Middle frontal gyrus (tissue), 1 donor: ENCODE measurements around the gene ZNF438.
"Not testable (repeated sequence)": the region's sequence is repeated elsewhere in the genome, so short reads cannot be mapped to it uniquely, and the experiment has no call there.

Experiments
- DNase-seq: peaks from one replicate; pipeline ENCODE4 v3.0.0-alpha.2; 2015; ENCODE audit warnings: low spot score; ENCODE audit errors: extremely low spot score

The ZNF438 gene

GRCh38 chr10:30940256-30940655 lies 91.4 kb downstream of the ZNF438 start:
- DNase-seq, result no peak

GRCh38 chr10:30939643-30940251 lies 91.9 kb downstream of the ZNF438 start:
- no peak for DNase-seq

- DNase-seq, result no peak
Observed at GRCh38 chr10:30935078-30935477, 96.6 kb downstream of the ZNF438 start.

- no peak for DNase-seq
Observed at GRCh38 chr10:30931094-30931493, 100.6 kb downstream of the ZNF438 start.

GRCh38 chr10:30929901-30930520 lies 101.7 kb downstream of the ZNF438 start:
- no peak for DNase-seq

GRCh38 chr10:30929311-30929729 lies 102.3 kb downstream of the ZNF438 start:
- not testable (repeated sequence) for DNase-seq

- no peak for DNase-seq
Observed at GRCh38 chr10:30928742-30929141, 102.9 kb downstream of the ZNF438 start.

- no peak for DNase-seq
Observed at GRCh38 chr10:30918651-30919050, 113.0 kb downstream of the ZNF438 start.

- no peak for DNase-seq
Observed at GRCh38 chr10:30917789-30918188, 113.9 kb downstream of the ZNF438 start.

GRCh38 chr10:30917067-30917466 lies 114.6 kb downstream of the ZNF438 start:
- no peak for DNase-seq

GRCh38 chr10:30915146-30915545 lies 116.5 kb downstream of the ZNF438 start:
- no peak for DNase-seq

GRCh38 chr10:30911303-30911863 lies 120.3 kb downstream of the ZNF438 start:
- DNase-seq, result no peak

GRCh38 chr10:30903397-30904138 lies 128.1 kb downstream of the ZNF438 start:
- no peak for DNase-seq

- DNase-seq, result no peak
Observed at GRCh38 chr10:30902621-30903396, 128.9 kb downstream of the ZNF438 start.

GRCh38 chr10:30901487-30901886 lies 130.2 kb downstream of the ZNF438 start:
- not testable (repeated sequence) for DNase-seq

- DNase-seq, result no peak
Observed at GRCh38 chr10:30898964-30899363, 132.7 kb downstream of the ZNF438 start.

- DNase-seq, result no peak
Observed at GRCh38 chr10:30897547-30897946, 134.1 kb downstream of the ZNF438 start.

GRCh38 chr10:30897048-30897447 lies 134.6 kb downstream of the ZNF438 start:
- DNase-seq, result no peak

GRCh38 chr10:30894221-30894620 lies 137.4 kb downstream of the ZNF438 start:
- DNase-seq, result no peak

- DNase-seq, result no peak
Observed at GRCh38 chr10:30893208-30893607, 138.5 kb downstream of the ZNF438 start.

GRCh38 chr10:30887839-30888238 lies 143.8 kb downstream of the ZNF438 start:
- no peak for DNase-seq
